ENCODE data around the gene GPS1. TPM values are rescaled to one million over a fixed set of nuclear protein-coding genes. Genes with fewer than 3 reads are reported as not detected.

GPS1 gene
- total and polyA plus RNA-seq, 9 of the 15 experiments (the other 6 are each of a cell fraction or from before 2014, with no cell fraction given) = 3.1 to 167 (median 69.9) TPM

DNA sequence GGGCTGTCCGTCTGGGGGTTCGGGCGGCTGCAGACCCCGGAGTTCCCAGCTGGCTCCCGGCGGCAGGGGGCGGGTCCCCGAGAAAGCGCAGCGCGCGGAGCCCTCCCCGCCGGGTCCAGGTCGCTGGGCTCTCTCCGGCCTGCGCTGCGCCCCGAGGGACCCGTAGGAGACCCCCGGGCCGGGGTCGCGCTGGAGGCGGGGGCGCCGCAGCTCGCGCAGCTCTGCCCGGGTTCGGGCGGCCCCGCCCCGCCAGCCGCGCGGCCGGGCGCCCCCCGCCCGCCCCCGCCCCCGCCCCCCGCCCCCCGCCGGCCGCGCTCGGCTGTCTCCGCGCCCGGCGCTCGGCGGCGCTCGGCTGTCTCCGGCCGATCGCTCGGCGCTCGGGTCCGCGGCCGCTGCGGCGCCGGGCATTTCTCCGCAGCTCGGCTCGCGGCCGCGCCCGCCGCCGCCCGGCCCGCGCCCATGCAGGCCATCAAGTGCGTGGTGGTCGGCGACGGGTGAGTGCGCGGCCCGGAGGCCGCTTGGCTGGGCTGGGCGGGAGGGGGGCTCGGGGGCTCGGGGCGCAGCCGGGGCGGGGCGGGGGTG, 20.3 kb upstream of the GPS1 start, which contains the start of gene RAC3:
RAC3 (plus strand) TSS at position 376 of the 582 bp plus-strand sequence; CDS start at position 460, 84 bp downstream.
- Histone ChIP-seq H3K27me3 (ENCODE audit: control insufficient read depth in 2 of 2, insufficient read depth in 2 of 2, low read length in 2 of 2) (no peaks in the 10 kb centered on the region), H3K9me1 (ENCODE audit: control insufficient read depth, insufficient read depth, low read length) (peaks cover 6% of the 10 kb centered on the region), H3K27ac (ENCODE audit: extremely low read depth, low read depth, low read length) (peak within 1 kb of the TSS; percentile 84), H2AFZ (ENCODE audit: low read depth, low read length) (peak within 1 kb of the TSS; percentile 92), H3K9me3 (replicated peaks; ENCODE audit: control insufficient read depth, insufficient read depth, low read depth, low read length) (no peaks in the 10 kb centered on the region), H3K79me2 (ENCODE audit: control insufficient read depth, insufficient read depth, low read length) (peaks cover 31% of the 10 kb centered on the region), H3K36me3 (ENCODE audit: control insufficient read depth, insufficient read depth, low read length) (peaks cover 36% of the 10 kb centered on the region; the same call in 2 of the 3 replicates), H4K20me1 (replicated peaks; ENCODE audit: control insufficient read depth, insufficient read depth, low read length) (peaks cover 12% of the 10 kb centered on the region; the same call in 1 of the 2 replicates), H3K9ac (ENCODE audit: insufficient read depth in 1 of 2, low read depth in 2 of 2, low read length in 2 of 2) (peak within 1 kb of the TSS; percentile 87 to 97), H3K4me3 (peak within 1 kb of the TSS; percentile 74), H3K4me2 (ENCODE audit: insufficient read depth, low read length) (peak within 1 kb of the TSS; percentile 90), H3K4me1 (replicated peaks in 1 of 2; ENCODE audit: control insufficient read depth in 2 of 2, insufficient read depth in 2 of 2, low read length in 2 of 2) (peaks cover 24 to 87% of the 10 kb centered on the region in 2 experiments)
- DNase-seq (ENCODE audit: extremely low read depth in 1 of 4, low spot score in 3 of 4) (peak; percentile 51 to 71 (median 63)), ATAC-seq (peak; percentile 41), FAIRE-seq (no peak)
- in situ Hi-C loops (cut with MboI) = loop anchor here (5.0 kb wide), 1 partner anchor 126 kb away; no protein-coding TSS in a partner anchor
- BruUV-seq (replicated peaks) = no TSS peak
- ChIA-PET POLR2A (interaction anchor here (0.6 to 0.9 kb wide), 4 partner anchors 41 to 240 kb away, joined by 3 to 4 read pairs (median 3); no protein-coding TSS in a partner anchor), CTCF (ENCODE audit: low intra/inter-chr PET ratio) (interaction anchor here (0.6 to 2.4 kb wide), 5 partner anchors 72 to 750 kb away, joined by 3 to 27 read pairs (median 4); no protein-coding TSS in a partner anchor)
- intact Hi-C loops (cut with micrococcal nuclease) = loop anchor here (1.0 to 10.0 kb wide), 3 partner anchors 8 to 313 kb away; partner anchors contain the start of genes FASN and LRRC45
- 0% methylated on average over 8 of the region's 96 CpGs for WGBS (ENCODE audit: insufficient coverage, low coverage, missing lambda C conversion rate)
- TF ChIP-seq DEAF1 (CRISPR knock-in tag; IDR thresholded peaks at IDR 0.05) (peak; percentile 46), SIN3A (IDR thresholded peaks at IDR 0.05; ENCODE audit: borderline replicate concordance in 2 of 2, control insufficient read depth in 1 of 2, low read depth in 2 of 2, low read length in 2 of 2) (peak in 1 of 2 experiments; percentile 39; a peak in 1 of 4 replicates), NRF1 (conservative IDR thresholded peaks at IDR 0.05 in 1 of 2, IDR thresholded peaks at IDR 0.05 in 1 of 2) (peak; percentile 52; a peak in 1 of 4 replicates), ZNF583 (CRISPR knock-in tag; IDR thresholded peaks at IDR 0.05) (no peak), ESRRA (IDR thresholded peaks at IDR 0.05; ENCODE audit: borderline replicate concordance, low read depth) (no peak), DMBX1 (CRISPR knock-in tag; IDR thresholded peaks at IDR 0.05; ENCODE audit: borderline replicate concordance) (no peak), ZNF551 (CRISPR knock-in tag; IDR thresholded peaks at IDR 0.05) (no peak), CCNT2 (IDR thresholded peaks at IDR 0.05; ENCODE audit: borderline replicate concordance, extremely low read depth, insufficient read length, low read depth, low read length) (peak; percentile 19)
- TF ChIP-seq, protein P1, sequence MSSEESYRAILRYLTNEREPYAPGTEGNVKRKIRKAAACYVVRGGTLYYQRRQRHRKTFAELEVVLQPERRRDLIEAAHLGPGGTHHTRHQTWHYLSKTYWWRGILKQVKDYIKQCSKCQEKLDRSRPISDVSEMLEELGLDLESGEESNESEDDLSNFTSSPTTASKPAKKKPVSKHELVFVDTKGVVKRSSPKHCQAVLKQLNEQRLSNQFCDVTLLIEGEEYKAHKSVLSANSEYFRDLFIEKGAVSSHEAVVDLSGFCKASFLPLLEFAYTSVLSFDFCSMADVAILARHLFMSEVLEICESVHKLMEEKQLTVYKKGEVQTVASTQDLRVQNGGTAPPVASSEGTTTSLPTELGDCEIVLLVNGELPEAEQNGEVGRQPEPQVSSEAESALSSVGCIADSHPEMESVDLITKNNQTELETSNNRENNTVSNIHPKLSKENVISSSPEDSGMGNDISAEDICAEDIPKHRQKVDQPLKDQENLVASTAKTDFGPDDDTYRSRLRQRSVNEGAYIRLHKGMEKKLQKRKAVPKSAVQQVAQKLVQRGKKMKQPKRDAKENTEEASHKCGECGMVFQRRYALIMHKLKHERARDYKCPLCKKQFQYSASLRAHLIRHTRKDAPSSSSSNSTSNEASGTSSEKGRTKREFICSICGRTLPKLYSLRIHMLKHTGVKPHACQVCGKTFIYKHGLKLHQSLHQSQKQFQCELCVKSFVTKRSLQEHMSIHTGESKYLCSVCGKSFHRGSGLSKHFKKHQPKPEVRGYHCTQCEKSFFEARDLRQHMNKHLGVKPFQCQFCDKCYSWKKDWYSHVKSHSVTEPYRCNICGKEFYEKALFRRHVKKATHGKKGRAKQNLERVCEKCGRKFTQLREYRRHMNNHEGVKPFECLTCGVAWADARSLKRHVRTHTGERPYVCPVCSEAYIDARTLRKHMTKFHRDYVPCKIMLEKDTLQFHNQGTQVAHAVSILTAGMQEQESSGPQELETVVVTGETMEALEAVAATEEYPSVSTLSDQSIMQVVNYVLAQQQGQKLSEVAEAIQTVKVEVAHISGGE (CRISPR knock-in tag; IDR thresholded peaks at IDR 0.05) = peak in 1 of 3 experiments; percentile 43; a peak in 2 of 6 replicates
- TF ChIP-seq, protein P2, sequence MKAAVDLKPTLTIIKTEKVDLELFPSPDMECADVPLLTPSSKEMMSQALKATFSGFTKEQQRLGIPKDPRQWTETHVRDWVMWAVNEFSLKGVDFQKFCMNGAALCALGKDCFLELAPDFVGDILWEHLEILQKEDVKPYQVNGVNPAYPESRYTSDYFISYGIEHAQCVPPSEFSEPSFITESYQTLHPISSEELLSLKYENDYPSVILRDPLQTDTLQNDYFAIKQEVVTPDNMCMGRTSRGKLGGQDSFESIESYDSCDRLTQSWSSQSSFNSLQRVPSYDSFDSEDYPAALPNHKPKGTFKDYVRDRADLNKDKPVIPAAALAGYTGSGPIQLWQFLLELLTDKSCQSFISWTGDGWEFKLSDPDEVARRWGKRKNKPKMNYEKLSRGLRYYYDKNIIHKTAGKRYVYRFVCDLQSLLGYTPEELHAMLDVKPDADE (conservative IDR thresholded peaks at IDR 0.05; ENCODE audit: control insufficient read depth, low read depth, low read length) = 0 out of 2 replicates have a peak, but pooled peaks have one; percentile 46
- TF ChIP-seq, protein P3, sequence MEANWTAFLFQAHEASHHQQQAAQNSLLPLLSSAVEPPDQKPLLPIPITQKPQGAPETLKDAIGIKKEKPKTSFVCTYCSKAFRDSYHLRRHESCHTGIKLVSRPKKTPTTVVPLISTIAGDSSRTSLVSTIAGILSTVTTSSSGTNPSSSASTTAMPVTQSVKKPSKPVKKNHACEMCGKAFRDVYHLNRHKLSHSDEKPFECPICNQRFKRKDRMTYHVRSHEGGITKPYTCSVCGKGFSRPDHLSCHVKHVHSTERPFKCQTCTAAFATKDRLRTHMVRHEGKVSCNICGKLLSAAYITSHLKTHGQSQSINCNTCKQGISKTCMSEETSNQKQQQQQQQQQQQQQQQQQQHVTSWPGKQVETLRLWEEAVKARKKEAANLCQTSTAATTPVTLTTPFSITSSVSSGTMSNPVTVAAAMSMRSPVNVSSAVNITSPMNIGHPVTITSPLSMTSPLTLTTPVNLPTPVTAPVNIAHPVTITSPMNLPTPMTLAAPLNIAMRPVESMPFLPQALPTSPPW (CRISPR knock-in tag; IDR thresholded peaks at IDR 0.05) = peak; percentile 86

All from K562 (cell line).